SU-DHL-6 (cell line): ENCODE measurements around the gene DLK1.

ENCODE experiments used
- EZH2phosphoT487 ChIP-seq: fragments of 200-600 bp; sonication (generic), shearing (Covaris generic); conservative IDR thresholded peaks from 2 replicates; pipeline ENCODE4 v1.6.1; 2018; ENCODE audit warnings: mild to moderate bottlenecking, antibody characterized with exemption, low read length, moderate library complexity, mixed read lengths
- TF ChIP-seq, protein P1 (sequence below): fragments of 200-600 bp; sonication (generic); IDR thresholded peaks from one replicate; pipeline ENCODE4 v1.5.1; 2017; ENCODE audit warnings: antibody characterized with exemption, mild to moderate bottlenecking, low read length, moderate library complexity; ENCODE audit not compliant: insufficient read depth, poor library complexity, severe bottlenecking

DNA sequence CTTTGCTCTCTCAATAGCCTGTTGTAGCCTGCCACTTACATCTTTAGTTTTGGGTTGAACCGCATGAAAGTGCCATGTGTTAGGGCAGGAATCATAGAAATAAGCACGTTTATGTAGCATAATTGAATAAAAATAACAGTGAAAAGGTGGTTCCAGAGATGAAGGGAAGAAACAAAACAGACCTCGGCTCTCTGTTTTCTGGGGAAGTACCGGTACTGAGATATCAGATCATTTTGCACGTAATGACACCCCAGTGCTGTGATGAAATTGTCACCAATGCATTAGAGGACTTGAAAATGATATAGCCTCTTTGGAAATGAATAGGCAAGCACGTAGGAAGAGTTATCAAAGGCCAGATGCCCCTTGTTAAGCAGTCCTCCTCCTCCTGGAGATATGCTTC lies 42.5 kb upstream of the DLK1 start:
- TF ChIP-seq, protein P1, sequence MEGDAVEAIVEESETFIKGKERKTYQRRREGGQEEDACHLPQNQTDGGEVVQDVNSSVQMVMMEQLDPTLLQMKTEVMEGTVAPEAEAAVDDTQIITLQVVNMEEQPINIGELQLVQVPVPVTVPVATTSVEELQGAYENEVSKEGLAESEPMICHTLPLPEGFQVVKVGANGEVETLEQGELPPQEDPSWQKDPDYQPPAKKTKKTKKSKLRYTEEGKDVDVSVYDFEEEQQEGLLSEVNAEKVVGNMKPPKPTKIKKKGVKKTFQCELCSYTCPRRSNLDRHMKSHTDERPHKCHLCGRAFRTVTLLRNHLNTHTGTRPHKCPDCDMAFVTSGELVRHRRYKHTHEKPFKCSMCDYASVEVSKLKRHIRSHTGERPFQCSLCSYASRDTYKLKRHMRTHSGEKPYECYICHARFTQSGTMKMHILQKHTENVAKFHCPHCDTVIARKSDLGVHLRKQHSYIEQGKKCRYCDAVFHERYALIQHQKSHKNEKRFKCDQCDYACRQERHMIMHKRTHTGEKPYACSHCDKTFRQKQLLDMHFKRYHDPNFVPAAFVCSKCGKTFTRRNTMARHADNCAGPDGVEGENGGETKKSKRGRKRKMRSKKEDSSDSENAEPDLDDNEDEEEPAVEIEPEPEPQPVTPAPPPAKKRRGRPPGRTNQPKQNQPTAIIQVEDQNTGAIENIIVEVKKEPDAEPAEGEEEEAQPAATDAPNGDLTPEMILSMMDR = no peak
- TF ChIP-seq EZH2phosphoT487 = no peak
